ENCODE data around the gene PADI3.

DNA sequence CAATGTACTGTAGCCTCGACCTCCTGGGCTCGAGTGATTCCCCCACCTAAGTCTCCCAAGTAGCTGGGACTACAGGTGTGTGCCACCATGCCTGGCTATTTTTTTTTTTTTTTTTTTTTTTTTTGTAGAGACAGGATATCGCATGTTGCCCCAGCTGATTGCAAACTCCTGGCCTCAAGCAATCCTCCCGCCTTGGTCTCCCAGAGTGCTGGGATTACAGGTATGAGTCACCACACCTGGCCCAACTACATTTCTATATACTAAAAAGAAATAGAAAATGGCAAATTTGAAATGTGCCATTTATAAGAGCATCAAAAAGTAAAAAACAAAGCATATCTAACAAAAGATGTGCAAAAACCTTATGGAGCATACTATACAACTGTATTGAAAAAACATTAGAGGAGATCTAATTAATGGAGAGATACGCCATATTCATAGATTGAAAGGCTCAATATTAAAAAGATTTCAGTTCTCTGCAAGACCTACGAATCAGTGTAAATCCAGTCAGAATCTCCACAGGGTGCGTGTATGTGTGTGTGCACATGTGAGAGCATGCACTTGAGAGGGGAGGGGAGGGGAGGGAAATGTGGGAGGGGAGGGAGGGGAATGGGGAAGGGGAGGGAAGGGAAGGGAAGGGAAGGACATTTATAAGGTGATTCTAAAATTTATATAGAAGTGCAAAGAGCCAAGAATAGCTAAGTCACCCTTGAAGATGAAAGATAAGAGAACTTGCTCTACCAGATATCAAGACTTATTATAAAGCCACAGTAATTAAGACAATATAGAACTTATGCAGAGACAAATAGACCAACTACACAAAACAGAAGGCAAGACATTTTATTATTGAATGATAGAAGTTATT is 43.6 kb downstream of the PADI3 start:
- TF ChIP-seq, protein P1, sequence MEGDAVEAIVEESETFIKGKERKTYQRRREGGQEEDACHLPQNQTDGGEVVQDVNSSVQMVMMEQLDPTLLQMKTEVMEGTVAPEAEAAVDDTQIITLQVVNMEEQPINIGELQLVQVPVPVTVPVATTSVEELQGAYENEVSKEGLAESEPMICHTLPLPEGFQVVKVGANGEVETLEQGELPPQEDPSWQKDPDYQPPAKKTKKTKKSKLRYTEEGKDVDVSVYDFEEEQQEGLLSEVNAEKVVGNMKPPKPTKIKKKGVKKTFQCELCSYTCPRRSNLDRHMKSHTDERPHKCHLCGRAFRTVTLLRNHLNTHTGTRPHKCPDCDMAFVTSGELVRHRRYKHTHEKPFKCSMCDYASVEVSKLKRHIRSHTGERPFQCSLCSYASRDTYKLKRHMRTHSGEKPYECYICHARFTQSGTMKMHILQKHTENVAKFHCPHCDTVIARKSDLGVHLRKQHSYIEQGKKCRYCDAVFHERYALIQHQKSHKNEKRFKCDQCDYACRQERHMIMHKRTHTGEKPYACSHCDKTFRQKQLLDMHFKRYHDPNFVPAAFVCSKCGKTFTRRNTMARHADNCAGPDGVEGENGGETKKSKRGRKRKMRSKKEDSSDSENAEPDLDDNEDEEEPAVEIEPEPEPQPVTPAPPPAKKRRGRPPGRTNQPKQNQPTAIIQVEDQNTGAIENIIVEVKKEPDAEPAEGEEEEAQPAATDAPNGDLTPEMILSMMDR (IDR thresholded peaks at IDR 0.05; ENCODE audit: insufficient read depth, low read length), result no peak
- TF ChIP-seq POLR2AphosphoS5 (IDR thresholded peaks at IDR 0.05; ENCODE audit: low read depth), result no peak
